HG03565 (cell line): Measurements from ENCODE around the gene ZNF541.
"Not testable (repeated sequence)": the region's sequence is repeated elsewhere in the genome, so short reads cannot be mapped to it uniquely, and the experiment has no call there.

ENCODE experiments used
- ATAC-seq: cut with Tn5 transposase; IDR thresholded peaks from one replicate; pipeline ENCODE4 v1.9.1; 2021; ENCODE audit warnings: mild to moderate bottlenecking, moderate library complexity; ENCODE audit not compliant: unreplicated experiment

Gene ZNF541

DNA sequence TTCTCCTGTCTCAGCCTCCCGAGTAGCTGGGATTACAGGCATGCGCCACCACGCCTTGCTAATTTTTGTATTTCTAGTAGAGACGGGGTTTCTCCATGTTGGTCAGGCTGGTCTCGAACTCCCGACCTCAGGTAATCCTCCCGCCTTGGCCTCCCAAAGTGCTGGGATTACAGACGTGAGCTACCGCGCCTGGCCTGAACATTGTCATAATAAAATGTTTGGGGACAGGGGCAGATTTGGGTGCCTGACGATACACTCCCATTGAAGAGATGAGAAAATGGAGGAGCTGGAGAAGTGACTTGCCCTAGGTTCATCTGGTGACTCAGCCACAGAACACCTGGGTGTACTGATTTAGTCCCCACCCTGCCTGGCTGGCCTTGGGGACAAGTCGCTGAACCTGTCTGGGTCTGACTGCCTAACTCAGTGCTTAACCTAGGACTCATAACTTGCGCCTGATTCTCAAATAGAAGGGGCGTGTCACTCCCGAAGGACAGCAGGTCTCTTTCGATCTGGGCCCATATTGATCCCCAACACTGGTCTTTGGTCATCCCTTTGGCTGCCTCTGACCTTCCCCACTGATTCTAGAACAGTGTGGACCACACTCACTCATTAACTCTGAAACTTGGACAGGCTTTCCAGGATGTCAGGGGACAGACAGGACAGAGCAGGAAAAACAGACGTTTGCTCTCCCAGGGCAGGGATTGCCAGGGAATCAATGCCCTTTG is 28.4 kb upstream of the ZNF541 start:
- no peak for ATAC-seq

GRCh38 chr19:47600246-47601179 is 27.6 kb upstream of the ZNF541 start:
- peak; percentile 87 for ATAC-seq

DNA sequence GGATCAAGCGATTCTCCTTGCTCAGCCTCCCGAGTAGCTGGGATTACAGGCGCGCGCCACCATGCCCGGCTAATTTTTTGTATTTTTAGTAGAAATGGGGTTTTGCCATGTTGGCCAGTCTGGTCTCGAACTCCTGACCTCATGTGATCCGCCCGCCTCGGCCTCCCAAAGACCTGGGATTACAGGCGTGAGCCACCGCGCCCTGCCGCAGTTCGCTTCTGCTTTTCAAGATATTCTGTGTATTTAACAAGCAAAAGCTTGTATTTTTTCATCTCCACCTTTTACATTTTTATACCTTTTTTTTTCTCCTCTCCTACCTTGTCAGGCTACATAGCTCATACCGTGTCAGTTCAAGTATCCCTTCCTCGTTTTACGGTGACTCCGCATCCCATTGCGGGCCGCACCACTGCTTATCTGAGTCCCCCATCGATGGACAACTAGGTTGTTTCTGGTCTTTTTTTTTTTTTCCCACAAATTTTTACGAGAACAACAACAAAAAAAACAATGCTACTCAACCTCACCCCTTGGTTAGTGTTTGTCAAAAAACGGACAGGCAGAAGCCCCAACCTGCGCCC is 26.8 kb upstream of the ZNF541 start:
- not testable (repeated sequence) for ATAC-seq

DNA sequence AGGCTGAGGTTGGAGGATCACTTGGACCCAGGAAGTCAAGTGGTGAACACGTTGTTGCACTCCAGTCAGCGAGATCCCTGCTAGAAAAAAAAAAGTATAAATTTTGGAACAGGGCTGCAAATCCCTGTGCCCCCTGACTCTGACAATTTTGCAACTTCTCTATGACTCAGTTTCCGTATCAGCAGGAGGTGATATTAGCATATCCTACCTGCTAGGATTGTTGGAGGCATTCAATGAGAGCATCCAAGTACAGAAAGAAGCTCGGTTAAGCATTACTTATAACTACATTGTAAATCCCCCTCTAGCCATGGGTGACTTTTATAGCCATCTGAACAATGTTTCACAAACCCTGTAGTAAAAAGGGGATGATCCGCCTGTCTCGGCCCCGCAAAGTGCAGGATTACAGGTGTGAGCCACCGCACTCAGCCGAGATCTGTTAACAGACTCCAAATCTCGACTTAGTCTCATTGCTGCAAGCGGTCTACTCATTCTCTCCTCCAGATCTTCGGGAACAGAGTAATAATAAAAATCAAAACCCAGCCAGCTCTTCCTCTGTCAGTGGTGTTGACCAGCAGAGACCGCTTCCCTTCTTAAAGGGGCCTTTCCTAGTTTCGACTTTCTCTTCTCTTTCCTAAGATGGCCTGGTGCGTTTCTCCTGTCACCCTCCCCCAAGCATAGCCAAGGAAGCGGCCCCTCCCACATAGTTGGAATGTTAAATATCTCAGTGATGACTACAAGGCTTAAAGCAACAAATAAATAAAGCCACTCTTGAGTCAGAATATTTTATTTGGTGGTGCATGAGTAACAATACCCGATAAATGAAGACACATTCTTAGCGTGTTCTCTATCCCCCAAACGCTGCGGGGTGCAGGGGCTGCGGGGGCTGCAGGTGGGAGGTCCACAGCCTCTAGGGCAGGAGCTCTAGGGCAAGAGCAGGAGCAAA is 25.7 kb upstream of the ZNF541 start:
- no peak for ATAC-seq

GRCh38 chr19:47595944-47596343 is 23.0 kb upstream of the ZNF541 start:
- ATAC-seq = no peak

GRCh38 chr19:47593860-47594259 is 20.9 kb upstream of the ZNF541 start:
- no peak for ATAC-seq

GRCh38 chr19:47589824-47590223 is 16.9 kb upstream of the ZNF541 start:
- no peak for ATAC-seq

DNA sequence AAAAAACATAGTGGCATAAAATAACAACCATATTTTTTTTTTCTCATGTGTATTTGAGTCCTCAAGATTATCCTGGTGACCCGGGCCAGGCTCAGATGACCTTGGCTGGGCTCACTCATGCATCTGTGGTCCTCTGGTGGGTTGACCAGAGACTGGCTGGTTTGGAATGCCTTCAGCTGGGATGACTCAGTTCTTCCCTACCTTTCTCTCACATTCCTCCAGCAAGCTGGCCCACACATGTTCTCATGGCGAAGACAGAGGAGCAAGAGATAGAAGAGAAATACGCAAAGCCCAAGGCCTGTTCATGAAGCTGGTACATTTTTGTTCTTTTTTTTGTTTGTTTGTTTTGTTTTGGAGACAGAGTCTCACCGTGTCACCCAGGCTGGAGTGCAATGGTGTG is 14.3 kb upstream of the ZNF541 start:
- ATAC-seq = no peak

- not testable (repeated sequence) for ATAC-seq
Measured at GRCh38 chr19:47583161-47583560, 10.2 kb upstream of the ZNF541 start.

- ATAC-seq = no peak
Measured at GRCh38 chr19:47582320-47582909, 9.5 kb upstream of the ZNF541 start.

- no peak for ATAC-seq
Measured at GRCh38 chr19:47581605-47582319, 8.8 kb upstream of the ZNF541 start.

DNA sequence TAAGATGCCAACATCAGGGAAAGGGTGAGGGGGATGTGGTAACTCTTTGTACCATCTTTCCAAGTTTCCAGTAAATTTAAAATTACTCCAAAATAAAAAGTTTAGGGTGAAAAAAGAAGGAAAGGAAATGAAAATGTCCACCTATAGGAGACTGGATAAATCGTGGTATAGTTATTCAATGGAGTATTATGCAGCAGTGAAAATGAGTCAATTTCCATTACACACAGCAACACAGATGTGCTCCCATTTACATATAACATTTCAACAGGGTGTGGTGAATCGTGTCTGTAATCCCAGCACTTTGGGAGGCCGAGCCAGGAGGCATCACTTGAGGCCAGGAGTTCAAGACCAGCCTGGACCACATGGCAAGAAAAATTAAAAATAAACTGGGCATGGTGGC is 7.4 kb upstream of the ZNF541 start:
- ATAC-seq = no peak

DNA sequence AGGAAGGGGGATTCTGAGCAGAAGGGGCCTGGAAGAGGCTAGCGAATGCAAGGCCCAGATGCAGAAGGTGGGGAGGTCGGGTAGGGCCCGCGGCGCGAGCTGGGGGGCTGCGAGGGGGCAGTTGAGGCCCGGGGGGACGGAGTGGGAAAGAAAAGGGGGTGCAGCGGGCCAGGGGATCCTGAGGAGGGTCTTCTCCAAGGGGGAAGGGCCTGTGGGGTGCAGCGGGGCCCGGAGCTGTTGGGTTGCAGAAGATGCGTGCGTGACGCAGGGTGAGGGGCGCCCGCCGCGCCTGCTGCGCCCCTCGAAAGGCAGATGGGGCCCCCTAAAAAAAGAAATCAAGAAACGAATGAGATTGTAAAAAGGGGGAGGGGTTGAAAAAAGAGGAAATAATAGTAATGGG is 313 bp downstream of the ZNF541 start:
- no peak for ATAC-seq

- no peak for ATAC-seq
Measured at GRCh38 chr19:47569331-47569730, 3.6 kb downstream of the ZNF541 start.

GRCh38 chr19:47564081-47564480 is 8.9 kb downstream of the ZNF541 start:
- ATAC-seq = no peak

DNA sequence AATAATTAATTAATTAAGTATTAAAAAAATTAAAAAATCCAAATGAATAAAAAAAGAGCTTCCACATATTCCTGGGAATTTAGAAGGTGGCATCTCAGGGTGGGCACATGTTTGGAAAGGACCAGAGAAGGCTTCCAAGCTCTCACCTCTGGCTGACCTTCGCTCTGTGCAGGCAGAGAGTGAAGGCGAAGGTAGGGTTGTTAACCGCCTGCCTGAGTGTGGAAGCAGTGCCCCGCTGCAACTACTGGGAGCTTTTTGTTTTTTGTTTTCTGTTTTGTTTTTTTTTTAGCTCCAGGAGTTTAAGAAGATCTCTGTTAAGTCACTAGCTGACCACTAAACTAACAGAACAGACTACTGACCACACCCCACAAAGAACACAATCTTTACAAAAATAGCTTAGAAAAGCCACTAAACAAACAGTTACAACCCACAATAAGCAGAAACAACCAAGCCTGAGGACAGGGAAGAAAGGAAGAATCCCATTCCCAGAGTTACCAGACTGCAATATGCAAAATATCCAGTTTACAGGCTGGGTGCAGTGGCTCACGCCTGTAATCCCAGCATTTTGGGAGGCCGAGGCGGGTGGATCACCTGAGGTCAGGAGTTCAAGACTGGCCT is 11.4 kb downstream of the ZNF541 start:
- ATAC-seq = no peak

DNA sequence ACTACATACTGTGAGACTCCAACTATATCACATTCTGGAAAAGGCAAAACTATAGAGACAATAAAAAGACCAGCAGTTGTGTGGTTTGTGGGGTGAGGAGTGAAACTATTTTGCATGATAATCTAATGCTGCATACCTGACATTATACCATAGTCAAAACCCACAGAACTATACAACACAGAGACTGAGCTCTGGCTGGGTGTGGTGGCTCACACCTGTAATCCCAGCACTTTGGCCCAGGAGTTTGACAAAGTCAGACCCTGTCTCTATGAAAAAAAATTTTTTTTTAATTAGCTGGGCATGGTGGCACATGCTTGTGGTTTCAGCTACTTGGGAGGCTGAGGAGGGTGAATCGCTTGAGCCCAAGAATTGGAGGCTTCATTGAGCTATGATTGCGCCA is 11.9 kb downstream of the ZNF541 start:
- no peak for ATAC-seq

GRCh38 chr19:47550129-47550528 is 22.8 kb downstream of the ZNF541 start:
- no peak for ATAC-seq

DNA sequence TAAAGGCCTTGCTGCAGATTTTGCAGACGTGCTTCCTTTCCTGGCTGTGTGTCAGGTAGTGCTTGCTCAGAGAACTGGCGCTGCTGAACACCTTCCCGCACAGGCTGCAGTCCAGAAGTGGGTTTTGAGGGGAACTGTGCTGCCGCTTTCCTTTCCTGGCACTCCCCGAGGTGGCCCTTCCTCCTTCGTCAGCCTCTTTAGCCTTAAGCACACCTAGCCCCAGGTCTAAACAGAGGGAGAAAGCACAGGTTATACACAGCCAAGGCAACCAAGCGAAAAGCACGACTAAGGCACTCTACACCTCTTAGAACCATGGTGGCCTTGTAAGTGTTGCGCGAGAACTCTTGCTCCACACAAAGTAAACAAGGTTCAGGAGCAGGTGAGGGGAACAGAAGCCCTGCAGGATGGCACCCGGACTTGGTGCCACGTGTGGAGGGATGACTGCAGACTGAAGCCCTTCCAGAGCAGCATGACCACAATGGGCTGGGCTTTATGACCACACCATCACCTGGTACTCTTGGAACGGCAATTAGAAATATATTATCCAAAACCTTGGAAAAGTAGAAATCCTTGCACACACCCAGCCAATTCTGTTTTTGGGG is 23.6 kb downstream of the ZNF541 start:
- no peak for ATAC-seq
